ENCODE data around the gene ARF1. TPM values are rescaled to one million over a fixed set of nuclear protein-coding genes. Genes with fewer than 3 reads are reported as not detected.

The ARF1 gene
- total RNA-seq, 2 experiments from 2014 or later, result 373 to 392 TPM

DNA sequence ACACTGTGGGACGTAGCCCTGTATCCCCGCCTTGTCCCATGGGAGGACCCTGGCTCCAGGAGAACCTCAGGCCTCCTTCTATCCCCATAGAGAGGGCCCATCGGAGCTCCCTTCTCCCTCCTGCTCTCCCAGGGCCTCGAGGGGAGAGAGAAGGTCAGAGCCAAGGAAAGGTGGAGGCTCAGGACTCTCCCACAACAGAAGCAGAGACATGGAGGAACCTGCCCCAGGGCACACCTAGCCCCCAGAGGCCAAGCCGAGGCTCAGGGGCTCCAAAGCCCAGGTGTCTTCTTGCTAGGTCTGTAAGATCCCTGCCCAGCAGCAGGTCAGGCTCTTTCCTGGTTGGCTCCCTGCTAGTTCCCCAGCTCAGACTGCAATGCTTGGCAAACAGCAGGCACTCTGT lies 34.4 kb upstream of the ARF1 start:
- ChIA-PET POLR2A (no interaction called here), CTCF (interaction anchor here (0.5 kb wide), 1 partner anchor 38 kb away, joined by 3 read pairs; no protein-coding TSS in a partner anchor)

DNA sequence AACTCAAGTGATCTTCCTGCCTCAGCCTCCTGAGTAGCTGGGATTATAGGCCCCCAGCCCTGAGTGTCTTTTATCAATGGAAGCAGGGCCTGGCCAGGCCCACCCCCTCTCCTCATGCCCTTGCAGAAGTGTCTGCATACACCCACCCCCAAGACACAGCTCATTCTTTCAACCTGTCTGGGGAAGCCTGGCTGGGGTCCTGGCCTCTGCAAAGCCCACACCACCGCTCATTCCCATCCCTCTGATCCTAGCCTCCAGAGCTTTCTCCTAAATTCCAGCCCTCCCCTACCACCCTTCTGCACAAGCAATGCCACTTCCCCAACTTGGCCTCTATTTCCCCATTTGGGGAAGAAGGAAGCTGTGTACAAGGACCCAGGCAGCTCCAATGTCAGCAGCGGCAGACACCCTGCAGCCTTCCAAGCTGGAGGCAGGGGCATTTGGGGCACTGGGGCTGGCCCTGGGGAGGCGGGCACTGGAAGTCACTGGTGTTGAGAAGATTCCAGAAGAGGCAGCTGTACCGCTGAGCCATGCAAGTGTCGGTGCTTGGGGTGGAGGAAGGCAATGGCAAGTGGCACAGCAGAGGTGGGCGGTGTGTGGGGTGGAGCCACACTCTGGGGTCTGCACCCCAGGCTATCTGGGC lies 33.7 kb upstream of the ARF1 start:
- CTCF ChIA-PET, result no interaction called here
- POLR2A ChIA-PET, result no interaction called here

DNA sequence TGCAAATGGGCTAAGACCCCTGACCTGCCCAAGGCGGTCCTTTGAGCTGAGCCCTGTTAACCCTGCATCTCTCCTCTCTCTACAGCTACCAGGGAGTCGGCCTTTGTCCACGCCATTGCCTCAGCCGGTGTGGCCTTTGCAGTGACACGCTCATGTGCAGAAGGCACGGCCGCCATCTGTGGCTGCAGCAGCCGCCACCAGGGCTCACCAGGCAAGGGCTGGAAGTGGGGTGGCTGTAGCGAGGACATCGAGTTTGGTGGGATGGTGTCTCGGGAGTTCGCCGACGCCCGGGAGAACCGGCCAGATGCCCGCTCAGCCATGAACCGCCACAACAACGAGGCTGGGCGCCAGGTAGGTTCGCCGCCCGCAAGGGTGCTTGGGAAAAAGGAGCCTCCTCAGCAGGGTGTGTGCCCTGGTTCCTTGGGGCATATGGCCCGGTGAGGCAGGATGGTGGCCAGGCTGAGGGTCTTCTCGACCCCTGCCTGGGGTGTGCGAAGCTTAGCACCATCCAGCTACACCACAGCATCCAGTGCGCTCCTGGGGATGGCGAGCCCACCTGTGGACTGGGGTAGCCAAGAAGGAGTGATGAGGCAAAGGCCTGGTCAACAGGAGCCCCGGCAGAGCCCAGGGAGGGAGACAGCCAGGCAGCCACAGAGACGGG lies 31.8 kb upstream of the ARF1 start:
- POLR2A ChIA-PET, result no interaction called here
- CTCF ChIA-PET, result no interaction called here

DNA sequence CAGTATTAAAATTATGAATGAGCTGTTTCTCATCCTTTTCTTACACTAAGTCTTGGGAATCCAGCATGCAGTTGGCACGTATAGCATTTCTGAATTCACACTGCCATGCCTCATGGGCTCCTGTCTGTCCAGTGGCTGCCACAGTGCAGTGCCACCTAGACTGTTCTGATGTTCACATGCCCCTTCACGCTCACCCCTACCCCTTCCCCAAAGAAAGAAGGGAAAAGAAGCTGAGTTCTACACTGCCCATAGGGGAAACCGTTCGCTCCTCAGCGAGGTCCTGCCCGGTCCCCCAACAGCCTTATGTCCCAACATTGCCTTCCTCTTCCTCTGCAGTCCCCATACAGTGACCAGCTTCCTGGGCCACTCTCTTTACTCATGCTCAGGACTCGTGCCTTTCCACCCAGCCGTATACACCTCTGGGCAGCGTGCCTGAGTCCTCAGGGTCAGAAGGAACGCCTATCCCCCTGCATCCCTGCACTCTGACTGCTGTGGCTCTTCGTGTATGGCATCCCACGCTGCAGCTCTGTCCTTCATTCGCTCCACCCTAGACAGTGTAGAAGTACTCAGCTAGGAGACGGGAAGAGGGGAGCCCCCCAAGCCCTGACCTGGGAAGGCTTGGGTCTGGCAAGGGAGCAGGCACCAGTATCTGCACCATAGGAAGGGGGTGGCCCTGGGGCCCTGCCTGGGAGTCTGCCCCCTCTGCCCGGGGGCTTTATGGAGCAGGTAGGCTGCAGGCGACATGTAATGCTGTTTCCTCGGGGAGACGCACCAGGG lies 24.1 kb upstream of the ARF1 start:
- CTCF ChIA-PET, result interaction anchor here (1.8 kb wide), 1 partner anchor 443 kb away, joined by 5 read pairs; no protein-coding TSS in a partner anchor

DNA sequence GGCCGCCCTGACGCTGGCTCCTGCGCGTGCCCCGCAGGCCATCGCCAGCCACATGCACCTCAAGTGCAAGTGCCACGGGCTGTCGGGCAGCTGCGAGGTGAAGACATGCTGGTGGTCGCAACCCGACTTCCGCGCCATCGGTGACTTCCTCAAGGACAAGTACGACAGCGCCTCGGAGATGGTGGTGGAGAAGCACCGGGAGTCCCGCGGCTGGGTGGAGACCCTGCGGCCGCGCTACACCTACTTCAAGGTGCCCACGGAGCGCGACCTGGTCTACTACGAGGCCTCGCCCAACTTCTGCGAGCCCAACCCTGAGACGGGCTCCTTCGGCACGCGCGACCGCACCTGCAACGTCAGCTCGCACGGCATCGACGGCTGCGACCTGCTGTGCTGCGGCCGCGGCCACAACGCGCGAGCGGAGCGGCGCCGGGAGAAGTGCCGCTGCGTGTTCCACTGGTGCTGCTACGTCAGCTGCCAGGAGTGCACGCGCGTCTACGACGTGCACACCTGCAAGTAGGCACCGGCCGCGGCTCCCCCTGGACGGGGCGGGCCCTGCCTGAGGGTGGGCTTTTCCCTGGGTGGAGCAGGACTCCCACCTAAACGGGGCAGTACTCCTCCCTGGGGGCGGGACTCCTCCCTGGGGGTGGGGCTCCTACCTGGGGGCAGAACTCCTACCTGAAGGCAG lies 23.4 kb upstream of the ARF1 start:
- ChIA-PET CTCF (interaction anchor here (1.8 kb wide), 1 partner anchor 442 kb away, joined by 5 read pairs; no protein-coding TSS in a partner anchor), POLR2A (interaction anchor here (1.6 kb wide), 1 partner anchor 23 kb away, joined by 3 read pairs; the partner anchor contains the start of gene ARF1)

More for the DNA sequence above, 24.1 kb upstream of the ARF1 start:
- POLR2A ChIA-PET, result no interaction called here

DNA sequence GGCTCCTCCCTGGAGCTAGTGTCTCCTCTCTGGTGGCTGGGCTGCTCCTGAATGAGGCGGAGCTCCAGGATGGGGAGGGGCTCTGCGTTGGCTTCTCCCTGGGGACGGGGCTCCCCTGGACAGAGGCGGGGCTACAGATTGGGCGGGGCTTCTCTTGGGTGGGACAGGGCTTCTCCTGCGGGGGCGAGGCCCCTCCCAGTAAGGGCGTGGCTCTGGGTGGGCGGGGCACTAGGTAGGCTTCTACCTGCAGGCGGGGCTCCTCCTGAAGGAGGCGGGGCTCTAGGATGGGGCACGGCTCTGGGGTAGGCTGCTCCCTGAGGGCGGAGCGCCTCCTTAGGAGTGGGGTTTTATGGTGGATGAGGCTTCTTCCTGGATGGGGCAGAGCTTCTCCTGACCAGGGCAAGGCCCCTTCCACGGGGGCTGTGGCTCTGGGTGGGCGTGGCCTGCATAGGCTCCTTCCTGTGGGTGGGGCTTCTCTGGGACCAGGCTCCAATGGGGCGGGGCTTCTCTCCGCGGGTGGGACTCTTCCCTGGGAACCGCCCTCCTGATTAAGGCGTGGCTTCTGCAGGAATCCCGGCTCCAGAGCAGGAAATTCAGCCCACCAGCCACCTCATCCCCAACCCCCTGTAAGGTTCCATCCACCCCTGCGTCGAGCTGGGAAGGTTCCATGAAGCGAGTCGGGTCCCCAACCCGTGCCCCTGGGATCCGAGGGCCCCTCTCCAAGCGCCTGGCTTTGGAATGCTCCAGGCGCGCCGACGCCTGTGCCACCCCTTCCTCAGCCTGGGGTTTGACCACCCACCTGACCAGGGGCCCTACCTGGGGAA lies 22.7 kb upstream of the ARF1 start:
- ChIA-PET POLR2A (interaction anchor here (1.6 kb wide), 1 partner anchor 22 kb away, joined by 3 read pairs; the partner anchor contains the start of gene ARF1), CTCF (interaction anchor here (1.1 to 1.8 kb wide), 2 partner anchors 56 to 441 kb away, joined by 5 read pairs; no protein-coding TSS in a partner anchor)

DNA sequence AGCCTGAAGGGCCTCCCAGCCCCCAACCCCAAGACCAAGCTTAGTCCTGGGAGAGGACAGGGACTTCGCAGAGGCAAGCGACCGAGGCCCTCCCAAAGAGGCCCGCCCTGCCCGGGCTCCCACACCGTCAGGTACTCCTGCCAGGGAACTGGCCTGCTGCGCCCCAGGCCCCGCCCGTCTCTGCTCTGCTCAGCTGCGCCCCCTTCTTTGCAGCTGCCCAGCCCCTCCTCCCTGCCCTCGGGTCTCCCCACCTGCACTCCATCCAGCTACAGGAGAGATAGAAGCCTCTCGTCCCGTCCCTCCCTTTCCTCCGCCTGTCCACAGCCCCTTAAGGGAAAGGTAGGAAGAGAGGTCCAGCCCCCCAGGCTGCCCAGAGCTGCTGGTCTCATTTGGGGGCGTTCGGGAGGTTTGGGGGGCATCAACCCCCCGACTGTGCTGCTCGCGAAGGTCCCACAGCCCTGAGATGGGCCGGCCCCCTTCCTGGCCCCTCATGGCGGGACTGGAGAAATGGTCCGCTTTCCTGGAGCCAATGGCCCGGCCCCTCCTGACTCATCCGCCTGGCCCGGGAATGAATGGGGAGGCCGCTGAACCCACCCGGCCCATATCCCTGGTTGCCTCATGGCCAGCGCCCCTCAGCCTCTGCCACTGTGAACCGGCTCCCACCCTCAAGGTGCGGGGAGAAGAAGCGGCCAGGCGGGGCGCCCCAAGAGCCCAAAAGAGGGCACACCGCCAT lies 21.9 kb upstream of the ARF1 start:
- ChIA-PET CTCF (interaction anchor here (1.1 to 1.8 kb wide), 2 partner anchors 57 to 440 kb away, joined by 5 read pairs; no protein-coding TSS in a partner anchor), POLR2A (interaction anchor here (1.6 kb wide), 1 partner anchor 22 kb away, joined by 3 read pairs; the partner anchor contains the start of gene ARF1)

DNA sequence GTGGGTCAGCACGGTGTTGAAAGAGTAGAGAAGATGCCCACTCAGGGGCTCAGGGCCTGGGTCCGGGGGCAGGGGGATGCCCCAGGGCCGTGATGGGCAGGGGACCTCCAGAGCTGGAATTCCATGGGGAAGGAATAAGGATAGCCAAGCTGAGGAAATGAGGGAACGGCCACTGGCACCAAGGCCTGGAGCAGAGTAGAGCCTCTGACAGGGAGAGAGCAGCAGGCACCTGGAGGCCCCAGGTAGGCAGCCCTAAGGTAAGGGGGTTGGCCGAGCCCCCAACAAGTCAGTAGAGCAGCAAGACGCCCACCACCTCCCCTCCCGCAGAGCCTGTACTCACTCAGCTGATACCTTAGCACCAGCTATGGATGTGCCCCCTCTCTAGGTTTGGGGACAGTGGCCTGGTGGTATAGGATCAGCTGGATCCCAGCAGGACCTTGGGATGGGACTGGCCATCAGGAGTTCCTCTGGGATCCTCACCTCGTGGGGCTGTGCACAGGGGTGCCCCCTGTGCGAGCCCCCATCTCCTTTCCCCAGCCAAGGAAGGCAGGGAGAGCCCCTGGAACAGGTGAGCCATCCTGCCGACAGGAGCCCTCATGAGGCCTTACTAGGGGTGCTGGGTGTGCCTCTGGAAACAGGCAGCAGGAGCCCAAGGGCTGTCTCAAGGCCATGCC lies 21.0 kb upstream of the ARF1 start:
- POLR2A ChIA-PET, result no interaction called here
- CTCF ChIA-PET, result no interaction called here

DNA sequence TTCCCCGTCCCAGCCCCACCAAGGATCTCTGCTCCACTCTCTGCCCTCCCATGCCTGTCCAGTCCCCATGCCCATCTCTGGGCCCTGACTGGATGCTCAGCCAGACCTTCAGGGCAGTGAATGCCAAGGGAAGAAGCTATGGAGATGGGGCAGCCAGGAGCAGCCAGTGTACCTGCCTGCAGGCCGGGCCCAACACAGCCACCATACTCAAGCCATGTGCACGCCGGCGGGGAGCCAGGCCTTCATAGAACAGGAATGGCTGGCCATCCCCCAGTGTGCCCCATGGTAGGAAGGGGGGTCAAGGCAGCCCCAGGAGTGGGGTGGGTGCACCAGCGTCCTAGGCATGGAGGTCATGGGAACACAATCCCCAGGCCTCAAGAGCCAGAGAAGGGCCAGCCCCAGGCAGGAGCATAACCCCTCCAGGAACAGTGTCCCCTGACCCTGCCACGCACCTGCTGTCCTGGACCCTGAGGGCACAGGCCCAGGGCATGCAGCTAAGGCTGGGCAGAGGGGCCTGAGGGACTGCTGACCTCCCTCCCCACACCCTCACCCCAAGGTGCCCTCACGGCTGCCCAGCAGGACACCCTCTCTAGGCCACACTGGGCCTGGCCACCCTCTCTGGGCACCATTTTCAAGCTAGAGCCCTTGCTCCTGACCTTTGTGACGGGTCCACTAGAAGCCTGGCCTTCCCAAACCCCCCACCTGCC lies 20.3 kb upstream of the ARF1 start:
- ChIA-PET CTCF (no interaction called here), POLR2A (no interaction called here)

DNA sequence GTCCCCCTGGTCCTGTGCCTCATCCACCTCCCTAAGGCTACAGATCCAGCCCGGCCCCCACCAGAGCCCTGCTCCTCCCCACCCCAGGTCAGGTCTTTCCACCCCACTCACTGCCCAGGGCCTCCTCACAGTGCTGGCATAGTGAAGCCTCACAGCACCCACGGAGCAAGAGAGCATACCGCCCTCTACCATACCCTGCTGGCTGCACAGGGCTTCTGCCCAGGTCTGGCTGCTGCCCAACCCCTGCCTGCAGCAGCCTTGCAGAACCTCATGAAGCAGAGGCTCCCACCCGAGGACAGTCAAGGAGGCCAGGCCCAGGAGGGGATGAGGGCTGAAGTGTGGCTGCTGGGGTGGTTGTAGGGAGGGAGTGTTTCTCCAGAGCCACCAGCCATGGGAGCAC lies 19.7 kb upstream of the ARF1 start:
- POLR2A ChIA-PET, result no interaction called here

DNA sequence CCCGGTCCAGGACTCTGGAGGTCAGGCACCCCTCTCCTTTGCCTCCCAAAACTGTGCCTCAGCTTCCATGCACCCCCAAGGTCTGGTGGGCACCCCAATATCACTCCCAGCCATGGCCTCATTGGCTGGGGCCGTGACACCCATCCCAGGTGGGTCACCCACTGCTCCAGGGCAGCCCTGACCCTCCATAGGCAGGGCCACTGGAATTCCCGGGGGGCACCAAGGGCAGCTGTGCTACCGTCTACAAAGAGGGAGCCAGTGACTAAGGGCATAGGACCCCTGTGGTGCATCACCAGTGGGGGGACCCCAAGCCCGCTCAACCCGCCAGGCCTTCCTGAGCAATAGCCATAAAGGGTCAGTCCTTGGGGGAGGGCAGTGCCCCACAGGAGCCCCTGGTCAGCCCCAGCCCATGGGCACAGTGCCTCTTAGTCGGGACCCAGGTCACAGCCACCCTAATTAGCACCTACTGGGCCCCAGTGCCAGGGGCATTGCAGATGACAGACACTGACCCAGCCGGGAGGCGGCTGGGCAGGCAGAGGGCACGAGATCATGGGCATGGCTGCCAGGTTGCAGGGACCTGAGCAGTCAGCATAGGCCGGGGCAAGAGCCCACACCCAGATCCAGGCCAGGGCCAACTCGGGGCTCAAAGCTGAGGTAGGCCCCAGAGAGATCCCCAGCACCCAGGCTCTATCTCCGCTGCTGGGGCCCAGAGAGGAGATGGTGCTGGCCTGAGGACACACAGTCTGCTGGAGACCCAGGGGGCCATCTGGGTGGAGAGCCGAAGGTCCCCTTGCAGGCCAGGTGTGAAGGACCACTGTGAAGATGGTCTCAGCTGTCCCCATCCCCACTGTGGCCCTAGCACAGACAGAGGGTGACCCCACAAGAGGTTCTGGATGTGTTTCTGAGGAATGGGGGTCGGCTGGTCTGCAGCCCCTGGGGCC lies 19.0 kb upstream of the ARF1 start:
- CTCF ChIA-PET, result no interaction called here
- POLR2A ChIA-PET, result no interaction called here

More for the DNA sequence above, 19.7 kb upstream of the ARF1 start:
- CTCF ChIA-PET, result no interaction called here

DNA sequence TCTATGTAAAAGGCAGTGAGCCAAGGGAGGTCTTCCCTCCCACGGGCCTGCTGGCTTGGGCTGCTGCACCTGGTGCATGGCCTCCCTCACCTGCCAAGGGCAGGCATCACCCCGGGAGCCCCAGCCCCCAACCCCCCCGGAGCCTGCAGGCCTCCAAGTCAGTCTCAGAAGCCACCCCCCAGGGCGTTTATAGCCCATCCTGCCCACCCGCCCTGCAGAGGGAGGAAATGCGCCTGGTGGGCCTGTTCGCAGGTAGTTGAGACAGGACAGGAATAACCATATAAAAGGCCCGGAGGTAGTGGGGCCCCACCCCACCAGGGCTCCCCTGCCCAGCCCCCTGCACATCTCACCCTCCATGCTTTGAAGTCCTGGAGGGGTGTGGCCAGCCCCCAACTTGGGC lies 18.2 kb upstream of the ARF1 start:
- ChIA-PET CTCF (no interaction called here), POLR2A (no interaction called here)

DNA sequence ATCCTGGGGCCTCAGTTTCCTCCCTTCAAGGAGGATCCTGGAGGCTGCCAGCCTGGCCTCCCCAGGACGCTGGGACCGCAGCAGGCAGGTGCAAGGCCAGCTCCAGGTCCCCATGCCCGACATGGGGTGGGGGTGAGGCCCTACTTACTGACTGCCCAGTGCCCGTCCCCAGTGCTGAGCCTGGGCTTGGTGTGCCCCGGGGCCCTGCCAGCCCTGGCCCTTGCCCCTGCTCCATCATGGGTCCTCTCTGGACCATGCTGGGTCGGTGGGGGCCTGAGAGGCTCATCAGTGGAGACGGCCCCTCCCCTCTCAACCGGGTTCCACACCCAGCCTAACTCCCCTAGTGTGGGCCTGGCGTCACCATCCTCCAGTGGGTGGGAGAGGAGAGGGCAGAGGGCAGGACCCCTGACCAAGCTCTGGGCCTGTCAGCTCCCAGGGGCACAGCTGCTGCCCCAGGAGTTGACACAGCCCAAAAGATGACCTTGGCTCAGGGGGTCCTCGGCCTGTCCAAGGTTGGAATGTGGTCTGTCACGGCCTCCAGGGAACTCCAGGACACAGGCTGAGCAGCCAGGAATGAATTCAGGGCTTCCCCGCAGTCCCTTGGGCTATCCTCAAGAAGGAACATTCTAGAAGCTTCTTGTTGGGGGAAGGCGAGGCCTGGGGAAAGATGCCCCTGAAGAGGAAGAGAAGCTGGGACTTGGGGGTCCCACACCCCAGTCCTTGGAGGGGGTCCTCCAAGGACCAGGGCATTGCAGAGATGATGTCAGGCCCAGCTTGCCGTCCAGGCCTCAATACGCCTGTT lies 17.6 kb upstream of the ARF1 start:
- CTCF ChIA-PET, result no interaction called here

DNA sequence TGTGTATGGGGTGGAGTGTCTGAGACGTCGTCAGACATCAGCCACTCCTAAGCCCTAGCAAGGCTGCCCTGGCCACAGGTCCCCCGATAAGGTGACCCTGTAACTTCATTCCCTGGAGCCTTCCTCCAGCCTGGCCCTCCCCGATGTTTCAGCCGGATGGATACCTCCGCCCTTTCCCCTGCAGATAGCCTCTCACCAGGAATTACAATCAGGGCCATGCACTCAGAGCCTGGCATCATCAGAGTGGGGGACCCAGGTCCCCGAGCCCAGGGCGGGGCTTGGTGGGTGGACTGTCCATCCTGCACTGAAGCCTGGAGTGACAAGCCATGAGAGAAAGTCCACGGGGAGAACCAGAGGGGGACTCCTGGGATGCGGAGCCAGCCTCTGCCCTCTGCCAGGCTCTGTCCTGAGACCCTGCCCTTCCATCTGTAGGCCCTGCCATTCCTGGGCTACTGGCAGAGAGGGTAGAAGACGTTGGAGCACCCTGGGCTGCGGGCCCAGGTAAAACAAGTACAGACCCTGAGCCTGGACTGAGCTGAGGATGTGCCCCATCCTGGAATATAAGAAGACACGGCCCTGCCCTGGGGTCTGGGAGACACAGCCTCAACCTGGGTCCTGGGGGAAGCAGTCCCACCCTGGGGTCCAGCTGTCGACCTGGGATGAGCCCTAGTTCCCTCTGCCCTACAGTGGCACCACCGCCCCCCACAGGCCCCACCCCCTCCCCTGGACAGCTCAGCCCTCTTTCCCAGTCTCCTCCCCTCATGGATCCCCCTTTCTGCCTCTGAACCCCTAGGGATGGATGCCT lies 16.8 kb upstream of the ARF1 start:
- ChIA-PET CTCF (no interaction called here), POLR2A (no interaction called here)

More for the DNA sequence above, 17.6 kb upstream of the ARF1 start:
- POLR2A ChIA-PET, result no interaction called here

DNA sequence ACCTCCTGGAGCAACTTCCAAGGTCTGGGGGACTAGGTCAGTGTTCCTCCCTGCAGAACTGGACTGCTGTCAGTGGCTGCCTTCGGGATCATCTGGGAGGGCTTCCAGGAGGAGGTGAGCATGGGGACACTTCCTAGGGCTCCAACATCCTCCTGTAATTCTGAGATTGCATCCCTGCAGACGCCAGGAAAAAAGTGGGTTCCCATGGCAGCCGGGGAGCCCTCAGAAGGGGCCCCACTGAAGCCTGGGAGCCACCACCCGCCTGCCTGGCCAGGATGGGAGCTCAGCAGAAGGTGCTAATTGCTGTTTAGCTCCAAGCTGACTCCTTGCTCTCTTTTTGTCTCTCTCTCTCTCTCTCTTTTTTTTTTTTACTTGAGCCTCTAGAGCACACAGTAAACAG lies 16.1 kb upstream of the ARF1 start:
- ChIA-PET CTCF (no interaction called here), POLR2A (no interaction called here)

Data from activated CD8-positive, alpha-beta memory T cell treated with anti-CD3 and anti-CD28 coated beads for 36 hours (primary cell).